ENCODE data around the gene ITPRIP.

DNA sequence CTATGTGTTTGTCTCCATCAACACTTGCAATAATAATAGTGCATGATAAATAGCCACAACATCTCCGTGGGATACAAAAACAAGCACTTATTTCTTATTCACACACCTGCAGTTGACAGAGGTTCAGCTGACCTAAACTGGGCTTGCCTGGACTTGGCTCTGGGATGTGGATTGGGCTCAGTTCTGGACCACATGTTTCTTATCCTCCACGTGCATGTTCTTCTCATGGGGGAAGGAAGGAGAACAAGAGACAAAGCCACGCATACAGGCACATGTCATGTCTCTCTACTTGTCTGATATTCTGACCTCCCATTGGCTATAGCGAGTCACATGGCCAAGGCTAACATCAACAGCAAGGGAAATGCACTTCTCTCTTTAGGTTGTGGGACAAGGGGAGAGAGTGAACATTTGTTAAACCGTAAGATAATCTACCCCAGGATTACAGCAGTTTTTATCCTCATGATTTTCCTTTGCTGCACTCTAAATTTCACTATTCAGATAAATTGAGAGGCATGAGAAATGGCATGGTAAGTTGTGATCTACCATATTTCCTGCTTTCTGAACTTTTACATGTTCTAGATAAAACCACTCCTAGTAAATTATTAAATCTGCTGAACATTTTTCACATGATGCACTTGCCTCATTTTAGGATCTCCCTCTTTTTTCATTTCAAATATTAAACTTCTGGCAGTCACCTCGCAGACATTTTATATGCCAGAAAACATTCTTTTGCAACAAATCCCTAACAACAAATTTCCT is 49.0 kb upstream of the ITPRIP start:
- TF ChIP-seq POLR2A (IDR thresholded peaks at IDR 0.05): no peak
- TF ChIP-seq, protein P1, sequence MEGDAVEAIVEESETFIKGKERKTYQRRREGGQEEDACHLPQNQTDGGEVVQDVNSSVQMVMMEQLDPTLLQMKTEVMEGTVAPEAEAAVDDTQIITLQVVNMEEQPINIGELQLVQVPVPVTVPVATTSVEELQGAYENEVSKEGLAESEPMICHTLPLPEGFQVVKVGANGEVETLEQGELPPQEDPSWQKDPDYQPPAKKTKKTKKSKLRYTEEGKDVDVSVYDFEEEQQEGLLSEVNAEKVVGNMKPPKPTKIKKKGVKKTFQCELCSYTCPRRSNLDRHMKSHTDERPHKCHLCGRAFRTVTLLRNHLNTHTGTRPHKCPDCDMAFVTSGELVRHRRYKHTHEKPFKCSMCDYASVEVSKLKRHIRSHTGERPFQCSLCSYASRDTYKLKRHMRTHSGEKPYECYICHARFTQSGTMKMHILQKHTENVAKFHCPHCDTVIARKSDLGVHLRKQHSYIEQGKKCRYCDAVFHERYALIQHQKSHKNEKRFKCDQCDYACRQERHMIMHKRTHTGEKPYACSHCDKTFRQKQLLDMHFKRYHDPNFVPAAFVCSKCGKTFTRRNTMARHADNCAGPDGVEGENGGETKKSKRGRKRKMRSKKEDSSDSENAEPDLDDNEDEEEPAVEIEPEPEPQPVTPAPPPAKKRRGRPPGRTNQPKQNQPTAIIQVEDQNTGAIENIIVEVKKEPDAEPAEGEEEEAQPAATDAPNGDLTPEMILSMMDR (IDR thresholded peaks at IDR 0.05): no peak
